ENCODE measurements around the gene RFX6.

DNA sequence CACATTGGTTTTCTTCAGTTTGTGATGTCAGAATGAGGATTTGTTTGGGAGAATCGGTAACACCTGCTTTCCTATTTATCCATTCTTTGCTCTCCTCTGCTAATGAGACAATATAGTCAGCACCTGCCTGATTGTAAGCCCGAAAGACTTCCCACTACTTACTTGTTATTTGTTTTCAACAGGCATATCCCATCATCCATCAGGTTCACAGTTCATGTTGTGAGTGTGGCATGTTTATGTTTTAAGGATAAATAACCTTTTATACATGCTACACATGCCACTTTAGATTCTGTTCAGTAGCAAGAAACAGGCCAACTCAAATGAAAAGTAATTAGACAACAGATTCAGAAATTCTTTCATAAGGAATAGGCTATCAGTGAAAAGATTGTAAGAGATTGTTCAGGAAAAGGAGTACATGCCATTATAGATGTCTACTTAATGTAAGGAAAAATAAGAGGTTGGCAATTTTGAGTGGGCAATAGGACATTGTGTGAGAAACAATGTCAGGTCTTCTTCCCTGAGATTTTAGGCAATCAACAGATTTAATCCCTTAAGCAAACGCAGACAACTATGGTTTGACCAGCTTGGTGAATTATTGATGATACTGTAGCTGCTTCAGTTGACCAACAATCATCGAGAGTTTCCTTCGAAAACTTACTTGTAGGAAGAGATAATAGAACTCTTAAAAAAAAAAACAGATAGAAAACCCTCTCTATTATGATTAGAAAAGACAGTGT is 40.3 kb upstream of the RFX6 start:
- no peak for TF ChIP-seq EZH2 (IDR thresholded peaks at IDR 0.05; ENCODE audit: insufficient read depth, low read length)
- TF ChIP-seq, protein P1, sequence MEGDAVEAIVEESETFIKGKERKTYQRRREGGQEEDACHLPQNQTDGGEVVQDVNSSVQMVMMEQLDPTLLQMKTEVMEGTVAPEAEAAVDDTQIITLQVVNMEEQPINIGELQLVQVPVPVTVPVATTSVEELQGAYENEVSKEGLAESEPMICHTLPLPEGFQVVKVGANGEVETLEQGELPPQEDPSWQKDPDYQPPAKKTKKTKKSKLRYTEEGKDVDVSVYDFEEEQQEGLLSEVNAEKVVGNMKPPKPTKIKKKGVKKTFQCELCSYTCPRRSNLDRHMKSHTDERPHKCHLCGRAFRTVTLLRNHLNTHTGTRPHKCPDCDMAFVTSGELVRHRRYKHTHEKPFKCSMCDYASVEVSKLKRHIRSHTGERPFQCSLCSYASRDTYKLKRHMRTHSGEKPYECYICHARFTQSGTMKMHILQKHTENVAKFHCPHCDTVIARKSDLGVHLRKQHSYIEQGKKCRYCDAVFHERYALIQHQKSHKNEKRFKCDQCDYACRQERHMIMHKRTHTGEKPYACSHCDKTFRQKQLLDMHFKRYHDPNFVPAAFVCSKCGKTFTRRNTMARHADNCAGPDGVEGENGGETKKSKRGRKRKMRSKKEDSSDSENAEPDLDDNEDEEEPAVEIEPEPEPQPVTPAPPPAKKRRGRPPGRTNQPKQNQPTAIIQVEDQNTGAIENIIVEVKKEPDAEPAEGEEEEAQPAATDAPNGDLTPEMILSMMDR (IDR thresholded peaks at IDR 0.05; ENCODE audit: insufficient read depth, low read depth, low read length): no peak
